DOHH2 (cell line): ENCODE results near the gene ANTKMT.

Experiments
- H3F3A ChIP-seq: fragments of 200-600 bp; sonication (generic), shearing (Covaris generic); 2 replicates; pipeline ENCODE4 v1.6.0; 2016; ENCODE audit warnings: antibody characterized with exemption, mild to moderate bottlenecking; ENCODE audit not compliant: control insufficient read depth, insufficient read depth
- H3K27ac ChIP-seq: fragments of 200-600 bp; sonication (generic); 2 replicates; pipeline ENCODE4 v1.5.1; 2014; ENCODE audit warnings: low read depth, mild to moderate bottlenecking, low read length, moderate library complexity
- H3K27me3 ChIP-seq: fragments of 200-600 bp; sonication (generic); 2 replicates; pipeline ENCODE4 v1.6.1; 2014; ENCODE audit warnings: mild to moderate bottlenecking, low read length, mixed read lengths; ENCODE audit not compliant: control insufficient read depth
- H3K36me3 ChIP-seq: fragments of 200-600 bp; sonication (generic); 2 replicates; pipeline ENCODE4 v1.6.1; 2014; ENCODE audit warnings: mild to moderate bottlenecking, low read length, moderate library complexity, mixed read lengths; ENCODE audit not compliant: control insufficient read depth
- H3K4me1 ChIP-seq: fragments of 200-600 bp; sonication (generic); 2 replicates; pipeline ENCODE4 v1.6.1; 2014; ENCODE audit warnings: mild to moderate bottlenecking, low read length, mixed read lengths; ENCODE audit not compliant: control insufficient read depth
- H3K4me2 ChIP-seq: fragments of 200-600 bp; sonication (generic); 2 replicates; pipeline ENCODE4 v1.6.0; 2014; ENCODE audit warnings: mild to moderate bottlenecking, low read length, moderate library complexity
- H3K4me3 ChIP-seq: fragments of 200-600 bp; sonication (generic); 2 replicates; pipeline ENCODE4 v1.5.1; 2014; ENCODE audit warnings: mild to moderate bottlenecking, low read length, mixed read lengths
- H3K79me2 ChIP-seq: fragments of 200-600 bp; sonication (generic); 2 replicates; pipeline ENCODE4 v1.6.1; 2014; ENCODE audit warnings: mild to moderate bottlenecking, low read length, mixed read lengths; ENCODE audit not compliant: control insufficient read depth
- H3K9me2 ChIP-seq: fragments of 200-600 bp; sonication (generic); replicated peaks from 2 replicates; pipeline ENCODE4 v1.6.1; 2014; ENCODE audit warnings: mild to moderate bottlenecking, low read length, mixed read lengths; ENCODE audit not compliant: control insufficient read depth
- H3K9me3 ChIP-seq: fragments of 200-600 bp; sonication (generic); 2 replicates; pipeline ENCODE4 v1.6.1; 2014; ENCODE audit warnings: antibody characterized with exemption, low read length, mixed read lengths; ENCODE audit not compliant: control insufficient read depth, insufficient read depth
- H4K20me1 ChIP-seq: fragments of 200-600 bp; sonication (generic); 2 replicates; pipeline ENCODE4 v1.6.0; 2014; ENCODE audit warnings: low read depth, mild to moderate bottlenecking, antibody characterized with exemption, low read length, moderate library complexity; ENCODE audit not compliant: control insufficient read depth, insufficient read depth
- CTCF ChIP-seq: fragments of 200-600 bp; sonication (generic); IDR thresholded peaks from one replicate; pipeline ENCODE4 v1.5.1; 2014; ENCODE audit warnings: antibody characterized with exemption, mild to moderate bottlenecking, low read depth, low read length; ENCODE audit not compliant: poor library complexity, severe bottlenecking
- EZH2phosphoT487 ChIP-seq: fragments of 200-600 bp; sonication (generic); IDR thresholded peaks from 2 replicates; pipeline ENCODE4 v1.6.1; 2017; ENCODE audit warnings: borderline replicate concordance, mild to moderate bottlenecking, antibody characterized with exemption, low read length, moderate library complexity, mixed read lengths

ANTKMT gene

GRCh38 chr16:739560-740458 is 18.9 kb downstream of the ANTKMT start:
- Histone ChIP-seq H3K4me3 (peak overlapping the region; percentile 96), H3K27me3 (no peaks in the 10 kb centered on the region), H3K36me3 (peaks cover 50% of the 10 kb centered on the region), H3K79me2 (peaks cover 42% of the 10 kb centered on the region), H3K4me1 (peaks cover 55% of the 10 kb centered on the region), H4K20me1 (no peaks in the 10 kb centered on the region), H3F3A (peaks cover 15% of the 10 kb centered on the region), H3K4me2 (peak overlapping the region; percentile 100), H3K9me2 (no peaks in the 10 kb centered on the region), H3K27ac (peak overlapping the region; percentile 100), H3K9me3 (no peaks in the 10 kb centered on the region)
- no peak for TF ChIP-seq CTCF

GRCh38 chr16:740459-740763 is 19.5 kb downstream of the ANTKMT start:
- H3K4me2 ChIP-seq, result peak overlapping the region; percentile 100

GRCh38 chr16:740764-741505 is 20.0 kb downstream of the ANTKMT start, which contains the start of gene CIAO3:
Gene CIAO3 (minus strand): TSS chr16:740997. CDS start chr16:740985, 12 bp downstream.
- Histone ChIP-seq H3K4me3 (peak within 1 kb of the TSS; percentile 96), H4K20me1 (no peaks in the 10 kb centered on the region), H3K4me1 (peaks cover 48% of the 10 kb centered on the region), H3K79me2 (peaks cover 33% of the 10 kb centered on the region), H3K27me3 (no peaks in the 10 kb centered on the region), H3K9me3 (no peaks in the 10 kb centered on the region), H3K27ac (peak within 1 kb of the TSS; percentile 100), H3K4me2 (peak within 1 kb of the TSS; percentile 100), H3K36me3 (peaks cover 39% of the 10 kb centered on the region), H3F3A (peaks cover 15% of the 10 kb centered on the region), H3K9me2 (no peaks in the 10 kb centered on the region)
- TF ChIP-seq EZH2phosphoT487 (no peak), CTCF (peak; percentile 87)

More at GRCh38 chr16:740459-740763, 19.5 kb downstream of the ANTKMT start:
- Histone ChIP-seq H3F3A (peaks cover 15% of the 10 kb centered on the region), H3K9me3 (no peaks in the 10 kb centered on the region), H3K36me3 (peaks cover 44% of the 10 kb centered on the region), H3K4me3 (peak overlapping the region; percentile 96), H3K4me1 (peaks cover 54% of the 10 kb centered on the region), H3K27me3 (no peaks in the 10 kb centered on the region), H3K79me2 (peaks cover 38% of the 10 kb centered on the region), H3K9me2 (no peaks in the 10 kb centered on the region), H3K27ac (peak overlapping the region; percentile 100), H4K20me1 (no peaks in the 10 kb centered on the region)
- TF ChIP-seq CTCF (no peak), EZH2phosphoT487 (no peak)
